Vagina (tissue), 2 donors: ENCODE results near the gene ACVRL1. TPM values are rescaled to one million over a fixed set of nuclear protein-coding genes. Genes with fewer than 3 reads are reported as not detected.
A peak's percentile ranks its signal among the peaks of the same experiment; 100 is the strongest.

Source experiments
- DNase-seq, 2 donors: peaks; one replicate each; pipeline ENCODE4 v3.0.0-alpha.2; 2017; ENCODE audit errors: extremely low spot score in 2 of 2
- H3K27ac ChIP-seq: fragments of 200-600 bp; sonication (generic); one replicate; pipeline ENCODE4 v1.5.1; 2019
- H3K27me3 ChIP-seq: fragments of 200-600 bp; sonication (generic); one replicate; pipeline ENCODE4 v1.5.1; 2019
- H3K36me3 ChIP-seq, 2 donors: fragments of 200-600 bp; sonication (generic); one replicate each; pipeline ENCODE4 v1.5.1; 2017 to 2019
- H3K4me1 ChIP-seq: fragments of 200-600 bp; sonication (generic); one replicate; pipeline ENCODE4 v1.5.1; 2019
- H3K4me3 ChIP-seq, 2 donors: fragments of 200-600 bp; sonication (generic); 1 replicate in 1 of 2; 2 replicates in 1 of 2; pipeline ENCODE4 v1.5.1; 2016 to 2019
- H3K9me3 ChIP-seq: fragments of 200-600 bp; sonication (generic); one replicate; pipeline ENCODE4 v1.5.1; 2019
- POLR2A ChIP-seq, 2 donors: fragments of 450-650 bp; IDR thresholded peaks; one replicate each; pipeline ENCODE4 v1.6.1; 2017; ENCODE audit warnings: antibody characterized with exemption in 2 of 2, mild to moderate bottlenecking in 2 of 2, moderate library complexity in 2 of 2
- POLR2AphosphoS5 ChIP-seq, 2 donors: sonication (generic); formaldehyde crosslinking; IDR thresholded peaks; one replicate each; pipeline ENCODE4 v1.9.0; 2017; ENCODE audit warnings: antibody characterized with exemption in 2 of 2, mild to moderate bottlenecking in 2 of 2, low read depth in 1 of 2; ENCODE audit not compliant: insufficient read depth in 1 of 2
- intact Hi-C: fragments of 100-400 bp; cut with DNase I; formaldehyde crosslinking; loops from one replicate; pipeline ENCODE4 v1.15.1; 2023
- total RNA-seq: library from RNA; depleted of rRNA; stranded (reverse); fragments of >200 nt; gene quantifications from one replicate; pipeline ENCODE4 v1.2.3, GENCODE V29; 2016
- TF ChIP-seq, protein P1 (sequence below), 3 experiments: fragments of 450-650 bp in 2 of 3; fragments of 200-600 bp in 1 of 3; sonication (generic) in 1 of 3; IDR thresholded peaks; one replicate each; pipeline ENCODE4 v1.5.1; 2017 to 2019; ENCODE audit warnings: antibody characterized with exemption in 3 of 3, mild to moderate bottlenecking in 2 of 3, moderate library complexity in 2 of 3

Gene ACVRL1
- total RNA-seq, 1 donor from 2014 or later, result 115 TPM

GRCh38 chr12:51905471-51906429 is 1.6 kb upstream of the ACVRL1 start:
- H3K27ac ChIP-seq, result peak overlapping the region; percentile 95
- no peaks in the 10 kb centered on the region for H3K36me3 ChIP-seq
- DNase-seq, result peak in 1 of 2 donors; percentile 95
- H3K9me3 ChIP-seq, result no peaks in the 10 kb centered on the region
- intact Hi-C loops, result no loop called here
- H3K4me1 ChIP-seq, result peaks cover 55% of the 10 kb centered on the region
- H3K4me3 ChIP-seq, result peak overlapping the region; percentile 59 to 66
- no peaks in the 10 kb centered on the region for H3K27me3 ChIP-seq
- TF ChIP-seq POLR2A (IDR thresholded peaks at IDR 0.05), result peak in 1 of 2 donors; percentile 25
- TF ChIP-seq, protein P1, sequence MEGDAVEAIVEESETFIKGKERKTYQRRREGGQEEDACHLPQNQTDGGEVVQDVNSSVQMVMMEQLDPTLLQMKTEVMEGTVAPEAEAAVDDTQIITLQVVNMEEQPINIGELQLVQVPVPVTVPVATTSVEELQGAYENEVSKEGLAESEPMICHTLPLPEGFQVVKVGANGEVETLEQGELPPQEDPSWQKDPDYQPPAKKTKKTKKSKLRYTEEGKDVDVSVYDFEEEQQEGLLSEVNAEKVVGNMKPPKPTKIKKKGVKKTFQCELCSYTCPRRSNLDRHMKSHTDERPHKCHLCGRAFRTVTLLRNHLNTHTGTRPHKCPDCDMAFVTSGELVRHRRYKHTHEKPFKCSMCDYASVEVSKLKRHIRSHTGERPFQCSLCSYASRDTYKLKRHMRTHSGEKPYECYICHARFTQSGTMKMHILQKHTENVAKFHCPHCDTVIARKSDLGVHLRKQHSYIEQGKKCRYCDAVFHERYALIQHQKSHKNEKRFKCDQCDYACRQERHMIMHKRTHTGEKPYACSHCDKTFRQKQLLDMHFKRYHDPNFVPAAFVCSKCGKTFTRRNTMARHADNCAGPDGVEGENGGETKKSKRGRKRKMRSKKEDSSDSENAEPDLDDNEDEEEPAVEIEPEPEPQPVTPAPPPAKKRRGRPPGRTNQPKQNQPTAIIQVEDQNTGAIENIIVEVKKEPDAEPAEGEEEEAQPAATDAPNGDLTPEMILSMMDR (IDR thresholded peaks at IDR 0.05), result no peak
- TF ChIP-seq POLR2AphosphoS5 (IDR thresholded peaks at IDR 0.05; ENCODE audit: insufficient read depth in 1 of 2, low read depth in 1 of 2), result peak in 1 of 2 donors; percentile 52

DNA sequence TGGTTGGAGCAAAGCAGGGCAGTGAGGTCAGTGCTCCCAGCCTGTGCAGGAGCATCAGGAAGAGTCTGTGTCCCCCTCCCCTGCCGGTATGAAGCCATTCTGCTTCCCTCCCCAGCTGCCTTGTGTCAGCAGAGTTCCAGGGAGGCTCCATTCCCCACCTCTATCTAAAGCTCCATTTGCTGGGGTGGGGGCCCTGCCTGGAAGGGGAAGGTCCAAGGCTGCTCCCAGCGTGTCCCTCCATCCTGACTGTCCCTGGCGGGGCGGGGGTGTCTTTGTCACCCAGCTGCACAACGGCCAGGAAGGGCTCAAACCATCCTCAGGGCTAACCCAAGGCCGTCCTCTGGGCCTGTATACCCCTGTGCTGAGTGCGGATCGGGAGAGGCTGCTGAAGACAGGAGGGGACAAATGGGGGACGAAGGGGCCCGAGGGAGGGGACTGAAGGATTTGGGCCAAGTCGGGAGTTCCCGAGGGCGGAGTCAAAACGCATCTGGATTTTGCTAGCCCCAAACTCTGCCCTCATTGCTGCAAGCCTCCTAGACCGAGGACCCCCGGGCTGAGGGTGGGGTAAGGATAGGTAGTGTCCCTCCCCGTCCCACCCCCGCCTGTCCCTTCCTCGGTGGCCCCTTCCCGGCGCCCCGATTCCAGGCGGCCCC is 748 bp upstream of the ACVRL1 start:
- H3K36me3 ChIP-seq, result no peaks in the 10 kb centered on the region
- peaks cover 64% of the 10 kb centered on the region for H3K4me1 ChIP-seq
- intact Hi-C loops, result no loop called here
- H3K27ac ChIP-seq, result peak overlapping the region; percentile 95
- TF ChIP-seq POLR2A (IDR thresholded peaks at IDR 0.05) (no peak), POLR2AphosphoS5 (IDR thresholded peaks at IDR 0.05; ENCODE audit: insufficient read depth in 1 of 2, low read depth in 1 of 2) (peak in 1 of 2 donors; percentile 43)
- TF ChIP-seq, protein P1 (IDR thresholded peaks at IDR 0.05), result no peak
- no peaks in the 10 kb centered on the region for H3K27me3 ChIP-seq
- no peaks in the 10 kb centered on the region for H3K9me3 ChIP-seq
- peak overlapping the region; percentile 59 to 66 for H3K4me3 ChIP-seq
- no peak for DNase-seq

- no peaks in the 10 kb centered on the region for H3K36me3 ChIP-seq
- intact Hi-C loops, result no loop called here
- H3K27ac ChIP-seq, result peak overlapping the region; percentile 95
- H3K4me3 ChIP-seq, result peak overlapping the region; percentile 59 to 66
- TF ChIP-seq POLR2A (IDR thresholded peaks at IDR 0.05) (no peak), POLR2AphosphoS5 (IDR thresholded peaks at IDR 0.05; ENCODE audit: insufficient read depth in 1 of 2, low read depth in 1 of 2) (no peak)
- TF ChIP-seq, protein P1 (IDR thresholded peaks at IDR 0.05), result no peak
- peaks cover 76% of the 10 kb centered on the region for H3K4me1 ChIP-seq
- H3K9me3 ChIP-seq, result no peaks in the 10 kb centered on the region
- H3K27me3 ChIP-seq, result no peaks in the 10 kb centered on the region
- no peak for DNase-seq
Measured at GRCh38 chr12:51907856-51908425, 637 bp downstream of the ACVRL1 start.

- no peak for DNase-seq
- TF ChIP-seq POLR2AphosphoS5 (IDR thresholded peaks at IDR 0.05; ENCODE audit: insufficient read depth in 1 of 2, low read depth in 1 of 2), result no peak
- TF ChIP-seq, protein P1 (IDR thresholded peaks at IDR 0.05), result no peak
- H3K27me3 ChIP-seq, result no peaks in the 10 kb centered on the region
- H3K4me3 ChIP-seq, result peak overlapping the region; percentile 59 to 66
- H3K4me1 ChIP-seq, result peaks cover 87% of the 10 kb centered on the region
- H3K27ac ChIP-seq, result peak overlapping the region; percentile 95
- no peaks in the 10 kb centered on the region for H3K9me3 ChIP-seq
- intact Hi-C loops, result no loop called here
- no peaks in the 10 kb centered on the region for H3K36me3 ChIP-seq
Measured at GRCh38 chr12:51908876-51909592, 1.7 kb downstream of the ACVRL1 start.
